Measurements from ENCODE around the gene C9orf153. TPM values are rescaled to one million over a fixed set of nuclear protein-coding genes. Genes with fewer than 3 reads are reported as not detected.

The C9orf153 gene
- total RNA-seq, 1 donor = 1.9 TPM

GRCh38 chr9:86281593-86282076 is 22.2 kb upstream of the C9orf153 start:
- Histone ChIP-seq H3K4me1 (ENCODE audit: insufficient read depth, low read length) (peaks cover 39% of the 10 kb centered on the region), H3K4me3 (ENCODE audit: low read length) (peak overlapping the region; percentile 92), H3K27me3 (ENCODE audit: insufficient read depth, low read length) (no peaks in the 10 kb centered on the region), H3K9me3 (ENCODE audit: low read depth, low read length) (no peaks in the 10 kb centered on the region)

- Histone ChIP-seq H3K9me3 (ENCODE audit: low read depth, low read length) (no peaks in the 10 kb centered on the region), H3K27me3 (ENCODE audit: insufficient read depth, low read length) (no peaks in the 10 kb centered on the region), H3K4me3 (ENCODE audit: low read length) (no peak overlapping the region), H3K4me1 (ENCODE audit: insufficient read depth, low read length) (peaks cover 38% of the 10 kb centered on the region)
Observed at GRCh38 chr9:86280580-86280979, 21.1 kb upstream of the C9orf153 start.

- Histone ChIP-seq H3K4me3 (ENCODE audit: low read length) (no peak overlapping the region), H3K4me1 (ENCODE audit: insufficient read depth, low read length) (peaks cover 34% of the 10 kb centered on the region), H3K9me3 (ENCODE audit: low read depth, low read length) (no peaks in the 10 kb centered on the region), H3K27me3 (ENCODE audit: insufficient read depth, low read length) (no peaks in the 10 kb centered on the region)
Observed at GRCh38 chr9:86279839-86280238, 20.4 kb upstream of the C9orf153 start.

GRCh38 chr9:86277072-86277471 is 17.6 kb upstream of the C9orf153 start:
- H3K9me3 ChIP-seq (ENCODE audit: low read depth, low read length) = no peaks in the 10 kb centered on the region
- H3K4me3 ChIP-seq (ENCODE audit: low read length) = no peak overlapping the region
- H3K27me3 ChIP-seq (ENCODE audit: insufficient read depth, low read length) = no peaks in the 10 kb centered on the region
- peaks cover 24% of the 10 kb centered on the region for H3K4me1 ChIP-seq (ENCODE audit: insufficient read depth, low read length)

- Histone ChIP-seq H3K4me3 (ENCODE audit: low read length) (no peak overlapping the region), H3K27me3 (ENCODE audit: insufficient read depth, low read length) (no peaks in the 10 kb centered on the region), H3K4me1 (ENCODE audit: insufficient read depth, low read length) (peaks cover 16% of the 10 kb centered on the region), H3K9me3 (ENCODE audit: low read depth, low read length) (no peaks in the 10 kb centered on the region)
Observed at GRCh38 chr9:86275962-86276361, 16.5 kb upstream of the C9orf153 start.

- Histone ChIP-seq H3K4me1 (ENCODE audit: insufficient read depth, low read length) (peaks cover 7% of the 10 kb centered on the region), H3K27me3 (ENCODE audit: insufficient read depth, low read length) (no peaks in the 10 kb centered on the region), H3K9me3 (ENCODE audit: low read depth, low read length) (no peaks in the 10 kb centered on the region), H3K4me3 (ENCODE audit: low read length) (no peak overlapping the region)
Observed at GRCh38 chr9:86274821-86275643, 15.6 kb upstream of the C9orf153 start.

GRCh38 chr9:86272221-86272620 is 12.8 kb upstream of the C9orf153 start:
- Histone ChIP-seq H3K27me3 (ENCODE audit: insufficient read depth, low read length) (no peaks in the 10 kb centered on the region), H3K9me3 (ENCODE audit: low read depth, low read length) (no peaks in the 10 kb centered on the region), H3K4me1 (ENCODE audit: insufficient read depth, low read length) (peaks cover 2% of the 10 kb centered on the region), H3K4me3 (ENCODE audit: low read length) (no peak overlapping the region)

GRCh38 chr9:86263876-86264275 is 4.4 kb upstream of the C9orf153 start:
- H3K4me1 ChIP-seq (ENCODE audit: insufficient read depth, low read length) = no peaks in the 10 kb centered on the region
- no peak overlapping the region for H3K4me3 ChIP-seq (ENCODE audit: low read length)
- H3K9me3 ChIP-seq (ENCODE audit: low read depth, low read length) = no peaks in the 10 kb centered on the region
- no peaks in the 10 kb centered on the region for H3K27me3 ChIP-seq (ENCODE audit: insufficient read depth, low read length)

- Histone ChIP-seq H3K4me3 (ENCODE audit: low read length) (no peak overlapping the region), H3K27me3 (ENCODE audit: insufficient read depth, low read length) (no peaks in the 10 kb centered on the region), H3K4me1 (ENCODE audit: insufficient read depth, low read length) (no peaks in the 10 kb centered on the region), H3K9me3 (ENCODE audit: low read depth, low read length) (no peaks in the 10 kb centered on the region)
Observed at GRCh38 chr9:86262492-86262891, 3.0 kb upstream of the C9orf153 start.

- H3K4me3 ChIP-seq (ENCODE audit: low read length) = no peak overlapping the region
- H3K27me3 ChIP-seq (ENCODE audit: insufficient read depth, low read length) = no peaks in the 10 kb centered on the region
- no peaks in the 10 kb centered on the region for H3K4me1 ChIP-seq (ENCODE audit: insufficient read depth, low read length)
- H3K9me3 ChIP-seq (ENCODE audit: low read depth, low read length) = peaks cover 11% of the 10 kb centered on the region
Observed at GRCh38 chr9:86257391-86257790, 2.1 kb downstream of the C9orf153 start.

GRCh38 chr9:86256653-86257052 is 2.8 kb downstream of the C9orf153 start:
- no peaks in the 10 kb centered on the region for H3K27me3 ChIP-seq (ENCODE audit: insufficient read depth, low read length)
- H3K4me3 ChIP-seq (ENCODE audit: low read length) = no peak overlapping the region
- H3K4me1 ChIP-seq (ENCODE audit: insufficient read depth, low read length) = no peaks in the 10 kb centered on the region
- H3K9me3 ChIP-seq (ENCODE audit: low read depth, low read length) = peaks cover 11% of the 10 kb centered on the region

- H3K9me3 ChIP-seq (ENCODE audit: low read depth, low read length) = peaks cover 11% of the 10 kb centered on the region
- H3K4me1 ChIP-seq (ENCODE audit: insufficient read depth, low read length) = no peaks in the 10 kb centered on the region
- H3K4me3 ChIP-seq (ENCODE audit: low read length) = no peak overlapping the region
- no peaks in the 10 kb centered on the region for H3K27me3 ChIP-seq (ENCODE audit: insufficient read depth, low read length)
Observed at GRCh38 chr9:86253577-86253976, 5.9 kb downstream of the C9orf153 start.

GRCh38 chr9:86252870-86253269 is 6.6 kb downstream of the C9orf153 start:
- Histone ChIP-seq H3K9me3 (ENCODE audit: low read depth, low read length) (peaks cover 11% of the 10 kb centered on the region), H3K4me3 (ENCODE audit: low read length) (no peak overlapping the region), H3K4me1 (ENCODE audit: insufficient read depth, low read length) (no peaks in the 10 kb centered on the region), H3K27me3 (ENCODE audit: insufficient read depth, low read length) (no peaks in the 10 kb centered on the region)

GRCh38 chr9:86250123-86250522 is 9.3 kb downstream of the C9orf153 start:
- no peak overlapping the region for H3K4me3 ChIP-seq (ENCODE audit: low read length)
- peaks cover 11% of the 10 kb centered on the region for H3K9me3 ChIP-seq (ENCODE audit: low read depth, low read length)
- no peaks in the 10 kb centered on the region for H3K4me1 ChIP-seq (ENCODE audit: insufficient read depth, low read length)
- no peaks in the 10 kb centered on the region for H3K27me3 ChIP-seq (ENCODE audit: insufficient read depth, low read length)

GRCh38 chr9:86248746-86249145 is 10.7 kb downstream of the C9orf153 start:
- H3K4me1 ChIP-seq (ENCODE audit: insufficient read depth, low read length) = no peaks in the 10 kb centered on the region
- peaks cover 11% of the 10 kb centered on the region for H3K9me3 ChIP-seq (ENCODE audit: low read depth, low read length)
- H3K27me3 ChIP-seq (ENCODE audit: insufficient read depth, low read length) = no peaks in the 10 kb centered on the region
- H3K4me3 ChIP-seq (ENCODE audit: low read length) = no peak overlapping the region

GRCh38 chr9:86246752-86247161 is 12.7 kb downstream of the C9orf153 start:
- Histone ChIP-seq H3K27me3 (ENCODE audit: insufficient read depth, low read length) (no peaks in the 10 kb centered on the region), H3K9me3 (ENCODE audit: low read depth, low read length) (no peaks in the 10 kb centered on the region), H3K4me1 (ENCODE audit: insufficient read depth, low read length) (no peaks in the 10 kb centered on the region), H3K4me3 (ENCODE audit: low read length) (no peak overlapping the region)

Data from mononuclear cell (primary cell).